Endothelial cell of umbilical vein (primary cell): Measurements from ENCODE around the gene PAOX. TPM values are rescaled to one million over a fixed set of nuclear protein-coding genes. Genes with fewer than 3 reads are reported as not detected.

Source experiments
- BruUV-seq: library from RNA; stranded (reverse); fragments of 400-500 nt; replicated peaks from 2 replicates; lab custom pipeline; 2021; lab: Mats Ljungman, UMichigan
- CTCF ChIA-PET: fragments of 300-600, 350-600 bp; sonication (Branson Sonifier 250); formaldehyde crosslinking; loops from one replicate; lab custom pipeline; 2021; ENCODE audit warnings: antibody characterized with exemption, inconsistent platforms; lab: Charles Lee
- POLR2A ChIA-PET: fragments of 300-600, 350-600 bp; sonication (Branson Sonifier 250); formaldehyde crosslinking; loops from one replicate; lab custom pipeline; 2021; ENCODE audit warnings: antibody characterized with exemption, inconsistent platforms; lab: Charles Lee
- DNase-seq: peaks from one replicate; pipeline ENCODE4 v3.0.0-alpha.2; 2011; ENCODE audit warnings: low read depth, low spot score
- FAIRE-seq: peaks from 2 replicates; lab custom pipeline; 2011; peaks lifted over from hg19 to GRCh38; lab: Jason Lieb, UNC
- H2AFZ ChIP-seq: 2 replicates; pipeline ENCODE4 v1.6.0; 2012; ENCODE audit warnings: low read depth, low read length, control low read depth, inconsistent platforms
- H3K27ac ChIP-seq: 2 replicates; pipeline ENCODE4 v1.5.1; 2011; ENCODE audit warnings: low read depth, mild to moderate bottlenecking, control low read depth, low read length, moderate library complexity; ENCODE audit not compliant: insufficient read depth
- H3K27me3 ChIP-seq, 2 experiments: 2 replicates each; pipeline versions ENCODE4 v1.6.0 to v1.6.1; 2011; ENCODE audit warnings: low read length in 2 of 2, mixed read lengths in 1 of 2; ENCODE audit not compliant: control insufficient read depth in 2 of 2, insufficient read depth in 2 of 2
- H3K36me3 ChIP-seq, 2 experiments: 2 replicates in 1 of 2; 3 replicates in 1 of 2; pipeline ENCODE4 v1.5.1; 2011; ENCODE audit warnings: low read length in 2 of 2, mild to moderate bottlenecking in 1 of 2, moderate library complexity in 1 of 2; ENCODE audit not compliant: control insufficient read depth in 2 of 2, insufficient read depth in 2 of 2; ENCODE audit errors: extremely low read depth in 1 of 2
- H3K4me1 ChIP-seq: 3 replicates; pipeline ENCODE4 v1.5.1; 2011; ENCODE audit warnings: mild to moderate bottlenecking, low read length; ENCODE audit not compliant: control insufficient read depth, insufficient read depth; ENCODE audit errors: extremely low read depth
- H3K4me2 ChIP-seq: 2 replicates; pipeline ENCODE4 v1.6.1; 2011; ENCODE audit warnings: low read length, control low read depth, mixed read lengths; ENCODE audit not compliant: insufficient read depth
- H3K4me3 ChIP-seq, 3 experiments: fragments of 200-600 bp in 1 of 3; sonication (generic), shearing (Covaris generic) in 1 of 3; replicated peaks in 1 of 3; 2 replicates each; pipeline ENCODE4 v1.5.1; 2011 to 2016; ENCODE audit warnings: control low read depth in 3 of 3, low read length in 3 of 3, mild to moderate bottlenecking in 2 of 3, inconsistent platforms in 1 of 3, low read depth in 1 of 3, moderate library complexity in 1 of 3; ENCODE audit not compliant: insufficient read depth in 1 of 3
- H3K79me2 ChIP-seq: 2 replicates; pipeline ENCODE4 v1.6.0; 2012; ENCODE audit warnings: low read length, inconsistent platforms; ENCODE audit not compliant: control insufficient read depth, insufficient read depth
- H3K9ac ChIP-seq: replicated peaks from 2 replicates; pipeline ENCODE3; 2011; ENCODE audit warnings: low read length, control low read depth; ENCODE audit not compliant: insufficient read depth; ENCODE audit errors: extremely low read depth
- H3K9me1 ChIP-seq: replicated peaks from 3 replicates; pipeline ENCODE4 v1.6.0; 2011; ENCODE audit warnings: mild to moderate bottlenecking, low read length; ENCODE audit not compliant: control insufficient read depth, insufficient read depth; ENCODE audit errors: extremely low read depth
- H3K9me3 ChIP-seq: replicated peaks from 2 replicates; pipeline ENCODE4 v1.5.1; 2012; ENCODE audit warnings: low read length, inconsistent platforms; ENCODE audit not compliant: control insufficient read depth, insufficient read depth
- H4K20me1 ChIP-seq: replicated peaks from 2 replicates; pipeline ENCODE3; 2011; ENCODE audit warnings: mild to moderate bottlenecking, low read length; ENCODE audit not compliant: control insufficient read depth, insufficient read depth; ENCODE audit errors: extremely low read depth
- CTCF ChIP-seq, 2 donors: IDR thresholded peaks; 1 replicate in 1 of 2; 2 replicates in 1 of 2; pipeline ENCODE4 v1.5.1; 2011; ENCODE audit warnings: low read length in 2 of 2, mild to moderate bottlenecking in 2 of 2, moderate library complexity in 2 of 2, control low read depth in 1 of 2, inconsistent platforms in 1 of 2, low read depth in 1 of 2; ENCODE audit not compliant: insufficient read depth in 1 of 2; ENCODE audit errors: extremely low read depth in 1 of 2
- EZH2 ChIP-seq: IDR thresholded peaks from 2 replicates; pipeline ENCODE4 v1.6.1; 2012; ENCODE audit warnings: borderline replicate concordance, low read depth, mild to moderate bottlenecking, moderate library complexity, low read length, inconsistent platforms; ENCODE audit not compliant: severe bottlenecking
- FOS ChIP-seq: IDR thresholded peaks from 2 replicates; pipeline ENCODE4 v1.6.1; 2011; ENCODE audit warnings: mild to moderate bottlenecking, low read length, moderate library complexity, borderline replicate concordance; ENCODE audit not compliant: insufficient read depth
- GATA2 ChIP-seq: IDR thresholded peaks from 2 replicates; pipeline ENCODE4 v1.7.0; 2011; ENCODE audit warnings: low read depth, mild to moderate bottlenecking, moderate library complexity, mixed read lengths, low read length; ENCODE audit not compliant: insufficient read length, insufficient read depth
- JUN ChIP-seq: IDR thresholded peaks from 2 replicates; pipeline ENCODE4 v1.6.1; 2011; ENCODE audit warnings: borderline replicate concordance, low read depth; ENCODE audit not compliant: insufficient read length, insufficient read depth
- MAX ChIP-seq: IDR thresholded peaks from 2 replicates; pipeline ENCODE4 v1.6.1; 2011; ENCODE audit not compliant: insufficient read depth, insufficient read length
- MYC ChIP-seq: IDR thresholded peaks from one replicate; pipeline ENCODE4 v1.6.1; 2011; ENCODE audit warnings: mild to moderate bottlenecking, low read depth, low read length
- POLR2A ChIP-seq: IDR thresholded peaks from 2 replicates; pipeline ENCODE4 v1.6.1; 2012; ENCODE audit warnings: low read depth, mild to moderate bottlenecking, control low read depth, low read length
- POLR2AphosphoS5 ChIP-seq: IDR thresholded peaks from 2 replicates; pipeline ENCODE4 v1.6.1; 2012; ENCODE audit warnings: low read depth, mild to moderate bottlenecking, control low read depth, low read length, moderate library complexity; ENCODE audit not compliant: insufficient read depth
- dilution Hi-C: fragments of 300-500 bp; cut with MboI; formaldehyde crosslinking; loops from one replicate; pipeline ENCODE4 v1.15.0; 2019; ENCODE audit warnings: low sequenced_read_pairs; ENCODE audit not compliant: extremely low pct_ligation_motif_present
- intact Hi-C: fragments of 100-400 bp; cut with micrococcal nuclease; formaldehyde crosslinking; loops from one replicate; pipeline ENCODE4 v1.10.0; 2022
- polyA plus RNA-seq, 4 experiments: library from polyadenylated mRNA; depleted of rRNA in 3 of 4; stranded (reverse) in 3 of 4; unstranded in 1 of 4; fragments of >200 nt; gene quantifications; 2 replicates each; pipeline versions ENCODE4 v1.2.1 to v1.2.3, GENCODE V29; 2011 to 2012; ENCODE audit warnings: missing spikeins in 1 of 4
- total RNA-seq: library from RNA; stranded (reverse); gene quantifications from 2 replicates; pipeline ENCODE4 v1.2.3, GENCODE V29; 2021

The PAOX gene
- total and polyA plus RNA-seq, 2 donors (not counting 3 experiments of a cell fraction or from before 2014, with no cell fraction given) = 2.6 to 3.8 TPM

GRCh38 chr10:133377025-133377817, 1.8 kb upstream of the PAOX start:
- H3K4me2 ChIP-seq = no peak overlapping the region
- ChIA-PET CTCF (interaction anchor here (1.2 kb wide), 1 partner anchor 18 kb away, joined by 3 read pairs; no protein-coding TSS in a partner anchor), POLR2A (no interaction called here)
- no peaks in the 10 kb centered on the region for H4K20me1 ChIP-seq
- H3K4me1 ChIP-seq = peaks cover 14% of the 10 kb centered on the region
- no peaks in the 10 kb centered on the region for H3K9me3 ChIP-seq
- H3K27ac ChIP-seq = no peak overlapping the region
- FAIRE-seq = no peak
- intact Hi-C loops = no loop called here
- no peak for TF ChIP-seq FOS
- no peak for TF ChIP-seq MYC
- no peak for TF ChIP-seq POLR2AphosphoS5
- no peak for TF ChIP-seq JUN
- TF ChIP-seq POLR2A = no peak
- TF ChIP-seq CTCF (IDR thresholded peaks at IDR 0.05; ENCODE audit: extremely low read depth in 1 of 2, insufficient read depth in 1 of 2, low read depth in 1 of 2, low read length in 2 of 2) = no peak
- TF ChIP-seq GATA2 = no peak
- no peak for TF ChIP-seq MAX
- TF ChIP-seq EZH2 = no peak
- H3K79me2 ChIP-seq = peaks cover 1% of the 10 kb centered on the region
- BruUV-seq = no TSS peak
- H3K27me3 ChIP-seq = no peaks in the 10 kb centered on the region
- H3K4me3 ChIP-seq = no peak overlapping the region
- DNase-seq = no peak
- H3K9ac ChIP-seq = no peak overlapping the region
- no peak overlapping the region for H2AFZ ChIP-seq
- no peaks in the 10 kb centered on the region for H3K9me1 ChIP-seq
- H3K36me3 ChIP-seq = no peaks in the 10 kb centered on the region
- dilution Hi-C loops = no loop called here
